HEK293T (cell line): Measurements from ENCODE around the gene PAPSS2.

Experiments
- BHLHE40 ChIP-seq: fragments of 450-650 bp; IDR thresholded peaks from 2 replicates; pipeline ENCODE4 v1.6.1; 2016; ENCODE audit warnings: mild to moderate bottlenecking, moderate library complexity, borderline replicate concordance
- CTBP1 ChIP-seq: fragments of 450-650 bp; IDR thresholded peaks from 2 replicates; pipeline ENCODE4 v1.6.1; 2016; ENCODE audit warnings: borderline replicate concordance
- ELF4 ChIP-seq: fragments of 450-650 bp; IDR thresholded peaks from 2 replicates; pipeline ENCODE4 v1.6.1; 2017; ENCODE audit warnings: antibody characterized with exemption
- FOXA1 ChIP-seq: fragments of 450-650 bp; IDR thresholded peaks from 2 replicates; pipeline ENCODE4 v1.6.1; 2016; ENCODE audit warnings: mild to moderate bottlenecking
- FOXK2 ChIP-seq: fragments of 450-650 bp; IDR thresholded peaks from 2 replicates; pipeline ENCODE4 v1.6.1; 2016; ENCODE audit warnings: mild to moderate bottlenecking
- FOXM1 ChIP-seq: fragments of 450-650 bp; IDR thresholded peaks from 2 replicates; pipeline ENCODE4 v1.6.1; 2017; ENCODE audit warnings: mild to moderate bottlenecking, borderline replicate concordance
- L3MBTL2 ChIP-seq: fragments of 450-650 bp; conservative IDR thresholded peaks from 2 replicates; pipeline ENCODE4 v1.6.1; 2016; ENCODE audit warnings: mild to moderate bottlenecking
- LEF1 ChIP-seq: fragments of 450-650 bp; IDR thresholded peaks from 2 replicates; pipeline ENCODE4 v1.6.1; 2017; ENCODE audit warnings: mild to moderate bottlenecking, borderline replicate concordance
- SP1 ChIP-seq: fragments of 450-650 bp; IDR thresholded peaks from 2 replicates; pipeline ENCODE4 v1.6.1; 2017
- SUZ12 ChIP-seq: fragments of 450-650 bp; IDR thresholded peaks from 2 replicates; pipeline ENCODE4 v1.6.1; 2016; ENCODE audit warnings: mild to moderate bottlenecking
- TF ChIP-seq, protein P1 (sequence below): fragments of 450-650 bp; IDR thresholded peaks from 2 replicates; pipeline ENCODE4 v1.6.1; 2016

DNA sequence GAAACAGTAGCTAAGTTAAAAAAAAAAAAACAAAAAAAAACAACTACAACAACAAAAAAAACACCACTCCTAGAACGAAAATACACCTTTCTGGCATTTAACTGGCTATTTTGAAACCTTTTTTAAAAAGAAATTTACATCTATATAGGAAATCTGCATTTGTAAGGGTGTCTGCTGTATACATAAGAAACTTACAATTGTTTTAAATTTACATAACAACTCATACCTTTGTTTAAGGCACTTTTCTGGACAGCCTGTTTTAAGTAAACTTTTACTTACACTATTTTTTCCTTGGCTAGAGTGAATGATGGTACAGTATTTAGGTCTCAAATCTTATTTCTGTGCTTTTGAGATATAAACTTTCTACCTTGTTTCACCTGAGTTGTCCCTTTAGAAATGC, 34.0 kb upstream of the PAPSS2 start:
- TF ChIP-seq FOXM1 (no peak), BHLHE40 (no peak), CTBP1 (no peak), FOXA1 (no peak), ELF4 (no peak), L3MBTL2 (no peak), LEF1 (no peak), SUZ12 (no peak), FOXK2 (no peak), SP1 (no peak)
- TF ChIP-seq, protein P1, sequence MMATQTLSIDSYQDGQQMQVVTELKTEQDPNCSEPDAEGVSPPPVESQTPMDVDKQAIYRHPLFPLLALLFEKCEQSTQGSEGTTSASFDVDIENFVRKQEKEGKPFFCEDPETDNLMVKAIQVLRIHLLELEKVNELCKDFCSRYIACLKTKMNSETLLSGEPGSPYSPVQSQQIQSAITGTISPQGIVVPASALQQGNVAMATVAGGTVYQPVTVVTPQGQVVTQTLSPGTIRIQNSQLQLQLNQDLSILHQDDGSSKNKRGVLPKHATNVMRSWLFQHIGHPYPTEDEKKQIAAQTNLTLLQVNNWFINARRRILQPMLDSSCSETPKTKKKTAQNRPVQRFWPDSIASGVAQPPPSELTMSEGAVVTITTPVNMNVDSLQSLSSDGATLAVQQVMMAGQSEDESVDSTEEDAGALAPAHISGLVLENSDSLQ: no peak
